HEK293 (cell line): ENCODE measurements around the gene COL5A1.

Source experiments
- CTCF ChIA-PET: fragments of 350-600 bp; formaldehyde crosslinking; extraction: SDS; loops from one replicate; lab custom pipeline; 2021; ENCODE audit warnings: antibody characterized with exemption; lab: Yijun Ruan, JAX
- POLR2A ChIA-PET: fragments of 300-600 bp; formaldehyde crosslinking; extraction: SDS; loops from one replicate; lab custom pipeline; 2020; ENCODE audit warnings: antibody characterized with exemption, inconsistent platforms; lab: Yijun Ruan, JAX
- H3K27ac ChIP-seq: fragments of 200-500 bp; sonication (Bioruptor generic); 2 replicates; pipeline ENCODE4 v1.5.1; 2014; ENCODE audit warnings: low read depth, low read length, control low read depth, inconsistent platforms; ENCODE audit errors: extremely low read depth
- H3K36me3 ChIP-seq, 2 experiments: fragments of 200-500 bp in 1 of 2; sonication (Bioruptor generic) in 1 of 2; 1 replicate in 1 of 2; 2 replicates in 1 of 2; pipeline ENCODE4 v1.5.1; 2014 to 2017; ENCODE audit warnings: inconsistent platforms in 2 of 2, low read length in 2 of 2; ENCODE audit not compliant: control insufficient read depth in 2 of 2, insufficient read depth in 1 of 2
- H3K4me1 ChIP-seq: fragments of 200-500 bp; sonication (Bioruptor generic); 2 replicates; pipeline ENCODE4 v1.5.1; 2014; ENCODE audit warnings: mild to moderate bottlenecking, low read length, inconsistent platforms; ENCODE audit not compliant: control insufficient read depth, insufficient read depth
- H3K4me3 ChIP-seq: 2 replicates; pipeline ENCODE4 v1.5.1; 2011; ENCODE audit warnings: low read depth, mild to moderate bottlenecking, control low read depth, low read length, moderate library complexity
- H3K9me3 ChIP-seq: fragments of 200-500 bp; sonication (Bioruptor generic); 2 replicates; pipeline ENCODE4 v1.5.1; 2014; ENCODE audit warnings: low read depth, low read length, inconsistent platforms; ENCODE audit not compliant: control insufficient read depth, insufficient read depth
- BCL11B ChIP-seq: fragments of 450-650 bp; formaldehyde crosslinking; IDR thresholded peaks from 2 replicates; pipeline ENCODE4 v1.5.1; 2016; ENCODE audit warnings: low read depth, missing biosample characterization, missing genetic modification characterization
- FEZF1 ChIP-seq: fragments of 450-650 bp; formaldehyde crosslinking; IDR thresholded peaks from 2 replicates; pipeline ENCODE4 v1.5.1; 2016; ENCODE audit warnings: missing biosample characterization, missing genetic modification characterization
- GLI2 ChIP-seq: fragments of 450-650 bp; formaldehyde crosslinking; IDR thresholded peaks from 2 replicates; pipeline ENCODE4; 2017; ENCODE audit warnings: missing biosample characterization, missing genetic modification characterization, low read depth, borderline replicate concordance
- OVOL3 ChIP-seq: fragments of 450-650 bp; formaldehyde crosslinking; IDR thresholded peaks from 2 replicates; pipeline ENCODE4 v1.5.1; 2016; ENCODE audit warnings: missing biosample characterization, missing genetic modification characterization
- PBX3 ChIP-seq: sonication (generic); formaldehyde crosslinking; IDR thresholded peaks from 2 replicates; pipeline ENCODE4 v1.8.1; 2022; ENCODE audit warnings: mild to moderate bottlenecking, moderate library complexity, missing genetic modification reagents
- SP7 ChIP-seq: fragments of 450-650 bp; formaldehyde crosslinking; IDR thresholded peaks from 2 replicates; pipeline ENCODE4 v1.5.1; 2016; ENCODE audit warnings: missing biosample characterization, missing genetic modification characterization
- ZFP3 ChIP-seq: fragments of 450-650 bp; formaldehyde crosslinking; IDR thresholded peaks from 2 replicates; pipeline ENCODE4 v1.5.1; 2016; ENCODE audit warnings: low read depth, missing biosample characterization, missing genetic modification characterization
- ZNF140 ChIP-seq: fragments of 450-650 bp; formaldehyde crosslinking; IDR thresholded peaks from 2 replicates; pipeline ENCODE4 v1.5.1; 2016; ENCODE audit warnings: missing biosample characterization, missing genetic modification characterization
- ZNF2 ChIP-seq: fragments of 450-650 bp; formaldehyde crosslinking; IDR thresholded peaks from 2 replicates; pipeline ENCODE4 v1.5.1; 2016; ENCODE audit warnings: missing biosample characterization, missing genetic modification characterization
- ZNF292 ChIP-seq: fragments of 450-650 bp; formaldehyde crosslinking; IDR thresholded peaks from 2 replicates; pipeline ENCODE4 v1.5.1; 2016; ENCODE audit warnings: low read depth, missing biosample characterization, missing genetic modification characterization, borderline replicate concordance
- ZNF404 ChIP-seq: fragments of 450-650 bp; formaldehyde crosslinking; IDR thresholded peaks from 2 replicates; pipeline ENCODE4 v1.5.1; 2017; ENCODE audit warnings: missing biosample characterization, missing genetic modification characterization
- ZNF423 ChIP-seq: fragments of 450-650 bp; formaldehyde crosslinking; IDR thresholded peaks from 2 replicates; pipeline ENCODE4 v1.5.1; 2016; ENCODE audit warnings: missing biosample characterization, missing genetic modification characterization
- ZNF488 ChIP-seq: fragments of 450-650 bp; formaldehyde crosslinking; IDR thresholded peaks from 2 replicates; pipeline ENCODE4 v1.5.1; 2016; ENCODE audit warnings: missing biosample characterization, missing genetic modification characterization
- ZNF518A ChIP-seq: fragments of 450-650 bp; formaldehyde crosslinking; conservative IDR thresholded peaks from 2 replicates; pipeline ENCODE4 v1.5.1; 2016; ENCODE audit warnings: low read depth, missing biosample characterization, missing genetic modification characterization
- ZNF544 ChIP-seq: fragments of 450-650 bp; formaldehyde crosslinking; IDR thresholded peaks from 2 replicates; pipeline ENCODE4 v1.5.0; 2017; ENCODE audit warnings: missing biosample characterization, missing genetic modification characterization
- ZNF571 ChIP-seq: fragments of 450-650 bp; formaldehyde crosslinking; IDR thresholded peaks from 2 replicates; pipeline ENCODE4 v1.5.0; 2017; ENCODE audit warnings: missing biosample characterization, missing genetic modification characterization
- ZNF600 ChIP-seq: fragments of 450-650 bp; formaldehyde crosslinking; IDR thresholded peaks from 2 replicates; pipeline ENCODE4 v1.5.1; 2016; ENCODE audit warnings: missing biosample characterization, missing genetic modification characterization
- ZNF629 ChIP-seq: fragments of 450-650 bp; formaldehyde crosslinking; IDR thresholded peaks from 2 replicates; pipeline ENCODE4 v1.5.1; 2017; ENCODE audit warnings: missing biosample characterization, missing genetic modification characterization
- TF ChIP-seq, protein P1 (sequence below): fragments of 450-650 bp; formaldehyde crosslinking; IDR thresholded peaks from 2 replicates; pipeline ENCODE4 v1.5.1; 2016; ENCODE audit warnings: missing biosample characterization, missing genetic modification characterization

The COL5A1 gene

GRCh38 chr9:134765785-134766184, 124.2 kb downstream of the COL5A1 start:
- Histone ChIP-seq H3K4me3 (no peak overlapping the region), H3K36me3 (no peaks in the 10 kb centered on the region), H3K9me3 (no peaks in the 10 kb centered on the region), H3K27ac (no peak overlapping the region), H3K4me1 (no peaks in the 10 kb centered on the region)
- no peak for TF ChIP-seq ZFP3 (tag by site-specific recombination)
- ChIA-PET POLR2A (no interaction called here), CTCF (interaction anchor here (1.2 to 2.4 kb wide), 2 partner anchors 13 to 14 kb away, joined by 3 to 10 read pairs; no protein-coding TSS in a partner anchor)

DNA sequence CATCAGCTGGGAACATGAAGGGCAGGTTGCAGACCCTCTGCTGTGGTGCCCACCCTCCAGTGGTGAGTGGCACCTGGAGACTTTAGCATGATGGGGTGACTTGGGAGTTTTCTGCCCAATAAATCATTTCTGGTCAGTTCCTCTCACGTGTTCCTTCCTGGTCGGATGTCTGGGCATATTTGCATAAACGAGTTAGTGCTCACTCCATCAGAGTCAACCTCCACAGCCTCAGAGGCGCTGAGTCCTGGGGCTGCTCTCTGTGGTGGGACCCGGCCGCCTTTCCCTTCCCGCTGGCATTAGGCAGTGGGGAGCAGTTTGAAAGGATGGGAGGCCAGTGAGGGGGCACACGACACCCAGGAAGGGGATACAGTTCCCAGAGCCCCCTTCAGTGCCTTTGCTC, 125.0 kb downstream of the COL5A1 start:
- POLR2A ChIA-PET: no interaction called here
- H3K9me3 ChIP-seq: no peaks in the 10 kb centered on the region
- H3K27ac ChIP-seq: no peak overlapping the region
- no peak overlapping the region for H3K4me3 ChIP-seq
- no peaks in the 10 kb centered on the region for H3K4me1 ChIP-seq
- H3K36me3 ChIP-seq: no peaks in the 10 kb centered on the region
- CTCF ChIA-PET: interaction anchor here (0.5 to 2.4 kb wide), 2 partner anchors 12 to 60 kb away, joined by 5 to 10 read pairs; no protein-coding TSS in a partner anchor
- TF ChIP-seq ZNF292 (tag by site-specific recombination): no peak
- TF ChIP-seq GLI2 (tag by site-specific recombination): no peak
- no peak for TF ChIP-seq ZNF423 (tag by site-specific recombination)
- no peak for TF ChIP-seq SP7
- no peak for TF ChIP-seq ZNF629 (tag by site-specific recombination)
- TF ChIP-seq, all 188 proteins: peak for 0

DNA sequence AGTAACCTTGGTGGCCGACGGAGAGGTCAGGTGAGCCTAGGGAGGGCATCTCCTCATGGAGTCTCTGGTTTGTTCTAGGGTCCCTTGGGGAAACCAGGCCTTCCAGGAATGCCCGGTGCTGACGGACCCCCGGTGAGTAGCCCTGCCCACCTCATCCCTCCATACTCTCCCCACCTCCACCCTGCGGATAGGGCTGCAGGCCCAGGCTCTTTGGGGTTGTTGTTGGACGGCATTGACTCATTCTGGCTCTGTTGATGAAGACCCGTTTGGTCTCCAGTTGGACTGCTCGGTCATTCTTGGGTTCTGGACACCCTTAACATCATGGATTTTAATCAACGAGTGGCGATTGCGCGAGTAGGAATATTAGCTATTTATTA, 126.7 kb downstream of the COL5A1 start:
- H3K27ac ChIP-seq: no peak overlapping the region
- POLR2A ChIA-PET: interaction anchor here (0.6 kb wide), 1 partner anchor 604 kb away, joined by 3 read pairs; no protein-coding TSS in a partner anchor
- no peak overlapping the region for H3K4me3 ChIP-seq
- H3K4me1 ChIP-seq: no peaks in the 10 kb centered on the region
- no peaks in the 10 kb centered on the region for H3K9me3 ChIP-seq
- H3K36me3 ChIP-seq: no peaks in the 10 kb centered on the region
- no peak for TF ChIP-seq ZNF488 (tag by site-specific recombination)
- TF ChIP-seq ZNF518A: no peak
- no peak for TF ChIP-seq ZNF2 (tag by site-specific recombination)
- TF ChIP-seq, protein P1, sequence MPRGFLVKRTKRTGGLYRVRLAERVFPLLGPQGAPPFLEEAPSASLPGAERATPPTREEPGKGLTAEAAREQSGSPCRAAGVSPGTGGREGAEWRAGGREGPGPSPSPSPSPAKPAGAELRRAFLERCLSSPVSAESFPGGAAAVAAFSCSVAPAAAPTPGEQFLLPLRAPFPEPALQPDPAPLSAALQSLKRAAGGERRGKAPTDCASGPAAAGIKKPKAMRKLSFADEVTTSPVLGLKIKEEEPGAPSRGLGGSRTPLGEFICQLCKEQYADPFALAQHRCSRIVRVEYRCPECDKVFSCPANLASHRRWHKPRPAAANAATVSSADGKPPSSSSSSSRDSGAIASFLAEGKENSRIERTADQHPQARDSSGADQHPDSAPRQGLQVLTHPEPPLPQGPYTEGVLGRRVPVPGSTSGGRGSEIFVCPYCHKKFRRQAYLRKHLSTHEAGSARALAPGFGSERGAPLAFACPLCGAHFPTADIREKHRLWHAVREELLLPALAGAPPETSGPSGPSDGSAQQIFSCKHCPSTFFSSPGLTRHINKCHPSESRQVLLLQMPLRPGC (tag by site-specific recombination): no peak
- no peak for TF ChIP-seq PBX3
- no peak for TF ChIP-seq ZNF600 (tag by site-specific recombination)
- no peak for TF ChIP-seq FEZF1
- no peak for TF ChIP-seq ZNF140
- no peak for TF ChIP-seq OVOL3
- no peak for TF ChIP-seq ZNF404
- no peak for TF ChIP-seq ZNF544
- TF ChIP-seq BCL11B (tag by site-specific recombination): no peak
- TF ChIP-seq ZNF571 (tag by site-specific recombination): no peak
- CTCF ChIA-PET: interaction anchor here (0.6 to 2.4 kb wide), 2 partner anchors 10 to 404 kb away, joined by 4 to 10 read pairs; no protein-coding TSS in a partner anchor
